Measurements from ENCODE around the gene CPSF4. TPM values are rescaled to one million over a fixed set of nuclear protein-coding genes. Genes with fewer than 3 reads are reported as not detected.

The CPSF4 gene
- 10 to 100 TPM; 23.7 to 41.6 (median 28.3) TPM for total RNA-seq

DNA sequence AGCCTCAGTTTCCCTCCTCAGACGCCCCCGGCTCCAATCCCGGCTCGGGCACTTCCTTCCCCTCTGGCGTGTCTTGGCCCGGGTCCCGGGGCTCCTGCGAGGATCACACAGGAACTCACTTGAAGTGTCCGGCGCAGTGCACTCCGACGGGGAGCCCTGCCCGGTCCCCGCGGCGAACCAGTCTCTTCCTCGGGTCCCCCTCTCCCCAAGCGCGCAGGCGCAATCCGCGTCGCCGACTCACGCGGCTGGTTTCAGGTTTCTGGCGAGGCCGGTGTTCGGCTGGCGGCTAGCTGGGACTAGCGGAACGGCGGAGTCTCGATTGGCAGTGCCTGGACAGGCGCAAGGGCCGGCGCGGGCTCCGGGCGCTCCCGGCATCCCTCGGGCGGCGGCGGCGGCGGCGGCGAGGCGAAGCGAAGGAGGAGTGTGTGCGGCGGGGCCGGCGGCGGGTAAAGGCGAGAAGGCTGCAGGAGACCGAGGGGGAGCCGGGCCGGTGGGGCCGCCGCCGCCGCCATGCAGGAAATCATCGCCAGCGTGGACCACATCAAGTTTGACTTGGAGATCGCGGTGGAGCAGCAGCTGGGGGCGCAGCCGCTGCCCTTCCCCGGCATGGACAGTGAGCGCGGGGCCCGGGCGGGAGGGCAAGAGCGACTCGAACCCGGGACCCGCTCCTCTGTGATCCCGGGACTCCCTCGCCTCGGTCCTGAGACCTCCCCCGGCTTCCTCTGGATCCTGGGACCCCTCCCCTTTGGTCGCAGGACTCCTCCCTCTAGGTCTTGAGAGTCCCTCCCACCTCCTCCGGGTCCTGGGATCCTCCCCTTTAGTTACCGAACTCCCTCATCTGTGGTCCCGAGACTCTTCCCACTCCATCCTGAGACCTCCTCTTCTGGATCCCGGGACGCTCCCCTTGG lies at the start of gene CPSF4, which contains the start of gene PTCD1:
CPSF4 (plus strand) TSS at position 371 of the 908 bp plus-strand sequence; CDS start at position 511, 140 bp downstream.
PTCD1 (minus strand) TSS at position 226 of the 908 bp plus-strand sequence. CDS start 3,556 bp downstream, outside the sequence.
- TF ChIP-seq POLR2A (IDR thresholded peaks at IDR 0.05) (no peak), CTCF (IDR thresholded peaks at IDR 0.05) (no peak)
- intact Hi-C loops (cut with DNase I; ENCODE audit: low total_unique reads) = no loop called here

DNA sequence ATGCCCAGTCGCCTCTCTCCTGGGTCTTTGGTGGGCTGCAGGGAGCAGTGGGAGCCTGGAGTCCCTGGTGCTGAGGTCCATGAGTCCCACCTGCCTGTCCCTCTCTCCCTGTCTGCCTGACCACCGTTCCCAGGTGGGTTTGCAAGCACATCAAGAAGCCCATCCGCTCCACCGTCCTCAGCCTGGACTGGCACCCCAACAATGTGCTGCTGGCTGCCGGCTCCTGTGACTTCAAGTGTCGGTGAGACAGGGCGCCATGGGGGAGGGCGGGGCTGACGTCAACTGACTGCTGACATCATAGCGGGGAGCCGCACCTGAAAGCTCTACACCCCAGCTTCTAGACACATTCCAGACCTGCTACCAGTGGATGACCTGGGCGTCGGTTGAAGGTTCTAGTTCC lies 49.0 kb upstream of the CPSF4 start:
- H3K4me3 ChIP-seq (ENCODE audit: low read depth, poor library complexity, severe bottlenecking) = no peak overlapping the region
- TF ChIP-seq POLR2A (IDR thresholded peaks at IDR 0.05) (no peak), CTCF (IDR thresholded peaks at IDR 0.05) (no peak)
- no peak for DNase-seq (ENCODE audit: low spot score in 2 of 2)
- 90 to 91% methylated on average over 12 to 13 of the region's 13 CpGs for WGBS, 2 donors
- intact Hi-C loops (cut with DNase I; ENCODE audit: low total_unique reads) = no loop called here

More for the DNA sequence above, at the start of gene CPSF4, which contains the start of gene PTCD1:
- WGBS, 2 donors = 0% methylated on average over 64 to 88 of the region's 89 CpGs
- DNase-seq (ENCODE audit: low spot score in 2 of 2) = peak; percentile 93 to 99
- H3K4me3 ChIP-seq (ENCODE audit: low read depth, poor library complexity, severe bottlenecking) = peak within 1 kb of the TSS; percentile 71

DNA sequence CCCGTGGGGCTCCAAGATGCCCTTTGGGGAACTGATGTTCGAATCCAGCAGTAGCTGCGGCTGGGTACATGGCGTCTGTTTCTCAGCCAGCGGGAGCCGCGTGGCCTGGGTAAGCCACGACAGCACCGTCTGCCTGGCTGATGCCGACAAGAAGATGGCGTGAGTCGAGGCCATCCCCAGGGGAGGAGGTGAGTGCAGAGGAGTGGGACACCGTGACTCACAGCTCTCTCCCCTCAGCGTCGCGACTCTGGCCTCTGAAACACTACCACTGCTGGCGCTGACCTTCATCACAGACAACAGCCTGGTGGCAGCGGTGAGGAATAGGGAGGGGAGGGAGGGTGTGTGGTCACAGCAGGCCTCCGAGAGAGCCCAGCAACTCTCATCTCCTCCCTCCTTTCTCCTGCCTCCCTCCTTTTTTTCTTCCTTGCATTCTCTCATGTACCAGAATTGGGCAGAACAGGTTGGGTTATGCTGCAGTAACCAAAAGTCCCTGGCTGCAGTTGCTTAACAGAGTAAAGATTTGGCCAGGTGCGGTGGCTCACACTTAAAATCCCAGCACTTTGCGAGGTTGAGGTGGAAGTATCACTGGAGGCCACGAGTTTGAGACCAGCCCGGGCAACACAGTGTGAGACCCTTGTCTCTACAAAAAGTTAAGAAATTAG lies 47.7 kb upstream of the CPSF4 start:
- no peak for DNase-seq (ENCODE audit: low spot score in 2 of 2)
- 93 to 97% methylated on average over 16 to 23 of the region's 23 CpGs for WGBS, 2 donors
- TF ChIP-seq CTCF (IDR thresholded peaks at IDR 0.05) = no peak
- no peak for TF ChIP-seq POLR2A (IDR thresholded peaks at IDR 0.05)
- no peak overlapping the region for H3K4me3 ChIP-seq (ENCODE audit: low read depth, poor library complexity, severe bottlenecking)
- intact Hi-C loops (cut with DNase I; ENCODE audit: low total_unique reads) = no loop called here

DNA sequence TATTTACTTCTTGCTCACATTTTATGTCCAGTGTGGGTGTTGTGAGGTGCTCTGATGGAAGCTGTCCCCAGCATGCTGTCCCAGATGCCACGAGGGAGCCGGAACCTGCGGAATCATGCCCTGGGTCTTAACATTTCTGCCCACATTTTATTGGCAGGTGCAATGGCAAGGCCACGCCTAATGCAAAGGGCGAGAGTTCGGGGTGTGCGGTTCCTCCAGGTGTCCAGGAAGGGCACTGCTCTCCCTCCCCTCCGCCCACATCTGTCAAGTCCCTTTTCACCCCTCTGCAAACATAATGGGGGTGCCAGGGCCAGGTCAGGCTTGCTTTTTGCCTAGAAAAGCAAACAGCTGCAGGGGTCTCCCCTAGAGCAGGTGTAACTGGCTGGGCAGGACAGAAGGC lies 46.7 kb upstream of the CPSF4 start:
- no peak for TF ChIP-seq POLR2A (IDR thresholded peaks at IDR 0.05)
- no peak for TF ChIP-seq CTCF (IDR thresholded peaks at IDR 0.05)
- no peak overlapping the region for H3K4me3 ChIP-seq (ENCODE audit: low read depth, poor library complexity, severe bottlenecking)
- WGBS, 2 donors = 77 to 80% methylated on average over 8 of the region's 8 CpGs
- no peak for DNase-seq (ENCODE audit: low spot score in 2 of 2)
- intact Hi-C loops (cut with DNase I; ENCODE audit: low total_unique reads) = no loop called here

- intact Hi-C loops (cut with DNase I; ENCODE audit: low total_unique reads) = no loop called here
- H3K4me3 ChIP-seq (ENCODE audit: low read depth, poor library complexity, severe bottlenecking) = peak overlapping the region; percentile 15
- DNase-seq (ENCODE audit: low spot score in 2 of 2) = peak; percentile 80 to 96
- TF ChIP-seq CTCF (IDR thresholded peaks at IDR 0.05) (no peak), POLR2A (IDR thresholded peaks at IDR 0.05) (no peak)
- 7 to 8% methylated on average over 56 to 67 of the region's 68 CpGs for WGBS, 2 donors
These were observed 45.9 kb upstream of the CPSF4 start for GRCh38 chr7:99392659-99393354.

Measured in lower leg skin (tissue), 4 donors.